ENCODE results near the gene POF1B. TPM values are rescaled to one million over a fixed set of nuclear protein-coding genes. Genes with fewer than 3 reads are reported as not detected.

POF1B gene
- total RNA-seq, 1 donor from 2014 or later, result 3.7 TPM

GRCh38 chrX:85243155-85243554 lies 136.3 kb downstream of the POF1B start:
- DNase-seq (ENCODE audit: low read depth in 2 of 2), result no peak

Other genes starting within 250 kb of the POF1B start
- not detected in 2 replicates for gene SATL1, start 135.9 kb downstream of the POF1B start, total RNA-seq
- gene ZNF711, start 135.7 kb downstream of the POF1B start, total RNA-seq, result 3.5 and 6.8 TPM in 2 replicates